Type B pancreatic cell (in vitro differentiated cells): Measurements from ENCODE around the gene LEMD2. TPM values are rescaled to one million over a fixed set of nuclear protein-coding genes. Genes with fewer than 3 reads are reported as not detected.

Experiments
- DNase-seq: peaks from one replicate; pipeline ENCODE4 v3.0.0; 2021; ENCODE audit warnings: mixed read lengths; ENCODE audit not compliant: unreplicated experiment; ENCODE audit errors: extremely low spot score
- H3K27ac Mint-ChIP-seq: 2 replicates; pipeline ENCODE4 v1.8.0; 2021; ENCODE audit warnings: mild to moderate bottlenecking, mixed read lengths
- H3K27me3 Mint-ChIP-seq: 2 replicates; pipeline ENCODE4 v1.8.0; 2021; ENCODE audit warnings: mixed read lengths
- H3K36me3 Mint-ChIP-seq: 2 replicates; pipeline ENCODE4 v1.8.0; 2021; ENCODE audit warnings: mixed read lengths
- H3K4me1 Mint-ChIP-seq: one replicate; pipeline ENCODE4 v1.8.0; 2021; ENCODE audit warnings: mixed read lengths; ENCODE audit not compliant: unreplicated experiment
- H3K4me3 Mint-ChIP-seq: 2 replicates; pipeline ENCODE4 v1.8.0; 2021; ENCODE audit warnings: mild to moderate bottlenecking, mixed read lengths
- H3K9me3 Mint-ChIP-seq: 2 replicates; pipeline ENCODE4 v1.8.0; 2021; ENCODE audit warnings: mixed read lengths
- total RNA-seq: library from RNA; stranded (reverse); gene quantifications from 2 replicates; pipeline ENCODE4 v1.2.1, GENCODE V29; 2021; ENCODE audit warnings: low replicate concordance
- TF ChIP-seq, protein P1 (sequence below): fragments of 200-600 bp; sonication (generic); conservative IDR thresholded peaks from 2 replicates; pipeline ENCODE4 v1.5.0; 2021; ENCODE audit warnings: antibody characterized with exemption, mild to moderate bottlenecking

LEMD2 gene
- total RNA-seq, 1 donor from 2014 or later, result 64.7 TPM

DNA sequence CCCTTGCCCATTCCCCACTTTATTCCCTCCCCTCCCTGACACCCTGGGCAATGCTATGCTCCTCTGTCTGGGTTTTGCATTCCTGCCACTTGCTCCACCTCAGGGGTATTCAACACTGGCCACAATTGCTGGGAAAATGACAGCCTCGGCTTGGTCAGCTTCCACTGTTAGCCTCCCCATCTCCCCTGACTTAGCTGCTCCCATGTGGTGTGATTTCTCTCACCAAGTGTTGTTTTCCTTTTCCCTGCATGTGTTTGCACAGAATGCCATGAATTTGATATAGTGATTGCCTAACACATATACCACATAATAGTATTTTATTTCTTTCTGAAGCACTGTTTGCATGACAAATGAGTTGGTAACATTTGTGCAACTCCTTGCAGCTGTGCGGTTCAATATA lies 1.4 kb upstream of the LEMD2 start:
- H3K36me3 Mint-ChIP-seq, result no peaks in the 10 kb centered on the region
- peak overlapping the region; percentile 32 for H3K27ac Mint-ChIP-seq
- no peak for DNase-seq
- H3K9me3 Mint-ChIP-seq, result no peaks in the 10 kb centered on the region
- H3K27me3 Mint-ChIP-seq, result peaks cover 10% of the 10 kb centered on the region
- H3K4me3 Mint-ChIP-seq, result peak overlapping the region; percentile 58
- TF ChIP-seq, protein P1, sequence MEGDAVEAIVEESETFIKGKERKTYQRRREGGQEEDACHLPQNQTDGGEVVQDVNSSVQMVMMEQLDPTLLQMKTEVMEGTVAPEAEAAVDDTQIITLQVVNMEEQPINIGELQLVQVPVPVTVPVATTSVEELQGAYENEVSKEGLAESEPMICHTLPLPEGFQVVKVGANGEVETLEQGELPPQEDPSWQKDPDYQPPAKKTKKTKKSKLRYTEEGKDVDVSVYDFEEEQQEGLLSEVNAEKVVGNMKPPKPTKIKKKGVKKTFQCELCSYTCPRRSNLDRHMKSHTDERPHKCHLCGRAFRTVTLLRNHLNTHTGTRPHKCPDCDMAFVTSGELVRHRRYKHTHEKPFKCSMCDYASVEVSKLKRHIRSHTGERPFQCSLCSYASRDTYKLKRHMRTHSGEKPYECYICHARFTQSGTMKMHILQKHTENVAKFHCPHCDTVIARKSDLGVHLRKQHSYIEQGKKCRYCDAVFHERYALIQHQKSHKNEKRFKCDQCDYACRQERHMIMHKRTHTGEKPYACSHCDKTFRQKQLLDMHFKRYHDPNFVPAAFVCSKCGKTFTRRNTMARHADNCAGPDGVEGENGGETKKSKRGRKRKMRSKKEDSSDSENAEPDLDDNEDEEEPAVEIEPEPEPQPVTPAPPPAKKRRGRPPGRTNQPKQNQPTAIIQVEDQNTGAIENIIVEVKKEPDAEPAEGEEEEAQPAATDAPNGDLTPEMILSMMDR, result no peak
- H3K4me1 Mint-ChIP-seq, result peaks cover 58% of the 10 kb centered on the region

DNA sequence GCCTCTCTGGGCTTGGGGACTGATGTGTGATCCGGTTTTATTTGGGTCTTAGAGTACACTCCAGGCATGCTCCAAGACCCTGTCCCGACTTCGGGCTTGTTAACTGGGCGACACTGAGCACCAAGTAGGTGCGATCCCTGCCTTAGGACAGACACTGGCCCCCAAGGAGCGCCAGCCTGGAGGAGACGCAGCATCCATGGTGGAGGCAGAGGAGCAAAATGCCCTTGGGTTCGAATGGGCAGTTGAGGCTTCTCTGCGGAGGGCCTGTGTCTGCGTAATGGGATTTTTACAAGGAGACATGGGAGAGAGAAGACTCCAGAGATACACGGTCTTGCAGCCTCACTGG lies 593 bp upstream of the LEMD2 start:
- peak overlapping the region; percentile 87 for H3K4me3 Mint-ChIP-seq
- peaks cover 59% of the 10 kb centered on the region for H3K4me1 Mint-ChIP-seq
- H3K27ac Mint-ChIP-seq, result peak overlapping the region; percentile 87
- no peaks in the 10 kb centered on the region for H3K9me3 Mint-ChIP-seq
- peaks cover 7% of the 10 kb centered on the region for H3K36me3 Mint-ChIP-seq
- TF ChIP-seq, protein P1, result no peak
- H3K27me3 Mint-ChIP-seq, result peaks cover 6% of the 10 kb centered on the region
- DNase-seq, result no peak

DNA sequence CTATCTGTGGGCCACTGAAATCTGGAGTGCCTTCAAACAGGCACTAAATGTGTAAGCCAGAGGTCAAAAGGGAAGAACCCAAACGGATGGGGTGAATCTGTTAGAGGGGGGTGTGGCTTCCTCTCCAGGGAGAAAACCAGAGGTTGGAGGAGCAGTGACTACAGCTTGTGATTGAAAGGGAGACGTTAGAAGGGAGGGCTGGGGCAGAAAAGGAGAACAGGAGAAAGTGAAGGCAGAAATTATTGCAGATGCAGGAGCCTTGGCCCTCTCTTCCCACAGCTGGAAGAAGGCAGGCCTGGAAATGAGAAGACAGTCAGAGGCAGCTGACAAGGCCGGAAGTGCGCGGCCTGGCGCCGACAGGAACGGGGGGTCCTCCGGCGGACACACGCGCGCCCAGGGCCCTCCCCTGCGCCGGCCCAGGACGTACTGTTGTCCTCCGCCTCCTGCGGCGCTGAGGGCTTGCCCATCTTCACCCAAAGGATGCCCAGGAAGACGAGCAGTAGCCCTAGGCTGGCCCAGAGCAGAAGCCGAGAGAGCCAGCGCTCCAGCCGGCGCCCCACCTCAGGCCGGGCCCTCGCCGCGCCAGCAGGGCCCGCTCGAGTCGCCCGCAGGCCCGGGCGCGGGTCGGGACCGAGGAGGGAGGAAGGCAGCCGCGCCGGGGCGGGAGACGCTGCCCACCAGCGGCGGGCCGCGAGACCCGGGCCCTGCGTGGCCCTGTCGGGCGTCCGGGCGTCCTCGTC lies 806 bp downstream of the LEMD2 start:
- H3K4me3 Mint-ChIP-seq, result peak overlapping the region; percentile 96
- peaks cover under 1% of the 10 kb centered on the region for H3K27me3 Mint-ChIP-seq
- H3K4me1 Mint-ChIP-seq, result peaks cover 64% of the 10 kb centered on the region
- DNase-seq, result no peak
- peaks cover 15% of the 10 kb centered on the region for H3K36me3 Mint-ChIP-seq
- peak overlapping the region; percentile 93 for H3K27ac Mint-ChIP-seq
- no peaks in the 10 kb centered on the region for H3K9me3 Mint-ChIP-seq
- TF ChIP-seq, protein P1, result no peak

DNA sequence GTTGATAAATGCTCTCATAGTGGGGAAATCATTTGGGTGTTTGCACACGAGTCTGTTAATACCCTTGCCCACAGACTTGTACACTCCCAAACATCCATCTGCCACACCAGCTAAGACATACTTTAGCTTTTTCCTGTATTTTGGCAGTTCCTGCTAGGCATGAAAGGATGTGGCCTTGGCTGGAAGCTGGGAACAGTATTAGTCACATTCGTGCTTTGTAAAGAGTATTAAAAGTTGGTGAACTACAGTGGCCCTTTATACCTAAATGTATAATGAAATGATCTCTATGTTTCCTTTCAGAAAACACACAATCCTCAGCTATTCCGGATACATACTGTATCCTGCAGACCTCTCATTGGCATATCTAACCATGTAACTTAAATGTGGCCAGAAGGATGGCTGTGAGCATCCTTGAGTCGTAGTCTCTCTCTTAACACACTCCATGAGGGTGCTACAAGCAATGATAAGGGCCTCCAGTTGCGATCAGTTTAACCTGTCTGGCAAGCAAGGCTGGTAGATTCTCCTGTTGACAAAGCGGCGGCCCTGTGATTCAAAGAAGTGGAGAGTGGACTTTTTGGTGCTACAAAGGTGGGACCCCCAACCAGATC lies 1.5 kb downstream of the LEMD2 start:
- peak overlapping the region; percentile 93 for H3K27ac Mint-ChIP-seq
- H3K27me3 Mint-ChIP-seq, result no peaks in the 10 kb centered on the region
- peak overlapping the region; percentile 96 for H3K4me3 Mint-ChIP-seq
- H3K4me1 Mint-ChIP-seq, result peaks cover 63% of the 10 kb centered on the region
- H3K36me3 Mint-ChIP-seq, result peaks cover 17% of the 10 kb centered on the region
- no peaks in the 10 kb centered on the region for H3K9me3 Mint-ChIP-seq
- no peak for DNase-seq
- TF ChIP-seq, protein P1, result no peak

DNA sequence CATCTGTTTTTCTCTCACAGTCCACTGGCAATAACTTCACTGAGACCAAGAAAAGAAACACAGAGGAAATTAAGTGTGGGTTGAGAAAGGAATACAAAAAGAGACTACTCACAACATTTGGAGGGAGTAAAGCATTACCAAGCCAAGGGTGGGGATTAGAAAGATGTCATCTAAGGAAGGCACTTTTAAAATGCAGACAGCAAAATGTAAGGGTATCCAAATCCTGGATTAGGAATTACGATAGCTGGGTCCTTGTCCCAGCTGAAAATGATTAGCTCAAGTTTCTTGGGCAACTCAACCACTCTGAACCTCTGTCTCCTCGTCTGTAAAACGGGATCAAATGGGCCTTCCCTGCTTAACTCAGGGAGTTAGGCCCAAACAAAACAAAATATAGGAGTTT lies 2.2 kb downstream of the LEMD2 start:
- no peaks in the 10 kb centered on the region for H3K9me3 Mint-ChIP-seq
- peak overlapping the region; percentile 96 for H3K4me3 Mint-ChIP-seq
- H3K27ac Mint-ChIP-seq, result no peak overlapping the region
- H3K36me3 Mint-ChIP-seq, result peaks cover 22% of the 10 kb centered on the region
- DNase-seq, result no peak
- peaks cover 65% of the 10 kb centered on the region for H3K4me1 Mint-ChIP-seq
- TF ChIP-seq, protein P1, result no peak
- no peaks in the 10 kb centered on the region for H3K27me3 Mint-ChIP-seq
